ENCODE results near the gene ANKIB1.

ANKIB1 gene

GRCh38 chr7:92266415-92267241, 20.9 kb downstream of the ANKIB1 start:
- no peak for DNase-seq

- no peak for DNase-seq
Measured at GRCh38 chr7:92268921-92269320, 23.1 kb downstream of the ANKIB1 start.

DNA sequence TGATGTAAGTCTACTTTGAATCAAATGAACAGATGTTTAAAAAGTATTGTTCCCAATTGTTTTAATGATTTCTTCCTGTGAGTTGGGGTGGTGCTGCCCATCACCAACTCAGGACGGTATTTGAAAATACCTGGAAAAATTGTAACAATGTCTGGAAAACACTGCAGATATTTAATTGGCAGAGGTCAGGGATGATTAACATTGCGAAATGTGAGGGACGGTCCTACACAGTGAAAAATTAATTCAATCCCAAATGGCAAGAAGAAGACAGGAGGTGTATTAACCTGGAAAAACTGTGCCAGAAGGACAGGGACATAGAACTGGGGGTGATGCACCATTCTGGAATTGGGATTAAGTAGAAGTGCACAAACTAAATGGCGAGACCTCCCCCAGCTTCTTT, 29.6 kb downstream of the ANKIB1 start:
- no peak for DNase-seq

DNA sequence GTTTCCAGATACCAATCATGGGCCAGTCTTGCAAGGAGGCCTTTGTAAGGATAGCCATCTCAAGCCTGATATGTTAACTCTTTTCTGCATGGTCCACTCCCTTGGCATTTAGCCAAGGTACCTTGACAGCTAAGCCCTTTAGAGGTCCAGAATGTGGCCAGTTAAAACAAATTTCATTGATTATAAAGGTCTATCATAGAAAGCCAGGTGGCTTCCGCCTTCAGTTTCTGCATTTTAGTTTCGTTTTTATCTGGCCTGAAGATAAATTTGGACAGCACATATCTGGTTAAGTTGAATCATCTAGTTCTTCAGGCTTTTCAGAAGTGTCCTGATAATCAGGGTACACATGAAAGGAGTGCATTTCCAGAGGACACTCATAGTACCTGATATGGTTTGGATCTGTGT, 30.7 kb downstream of the ANKIB1 start:
- no peak for DNase-seq

GRCh38 chr7:92279396-92280031, 33.7 kb downstream of the ANKIB1 start:
- DNase-seq: no peak

DNA sequence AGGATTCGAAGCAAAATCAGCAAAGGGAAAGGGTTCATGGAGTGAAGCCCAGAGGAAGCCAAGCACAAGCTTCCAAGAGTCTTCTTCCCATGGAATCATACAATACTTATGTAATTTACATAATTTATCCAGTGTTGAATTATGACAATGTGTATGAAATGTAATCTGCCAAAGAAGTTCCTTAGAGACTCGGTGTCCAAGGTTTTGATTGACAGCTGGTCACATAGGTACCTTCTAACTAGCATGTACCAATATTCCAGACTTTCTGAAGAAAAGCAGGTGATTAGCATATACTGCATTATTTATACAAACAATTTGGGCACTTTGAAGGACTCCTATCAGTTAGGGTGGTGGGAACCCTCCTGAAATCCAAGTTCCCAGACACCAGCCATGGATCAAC, 35.3 kb downstream of the ANKIB1 start:
- DNase-seq: no peak

GRCh38 chr7:92282221-92282814, 36.5 kb downstream of the ANKIB1 start:
- no peak for DNase-seq

GRCh38 chr7:92282930-92283329, 37.2 kb downstream of the ANKIB1 start:
- DNase-seq: no peak

DNA sequence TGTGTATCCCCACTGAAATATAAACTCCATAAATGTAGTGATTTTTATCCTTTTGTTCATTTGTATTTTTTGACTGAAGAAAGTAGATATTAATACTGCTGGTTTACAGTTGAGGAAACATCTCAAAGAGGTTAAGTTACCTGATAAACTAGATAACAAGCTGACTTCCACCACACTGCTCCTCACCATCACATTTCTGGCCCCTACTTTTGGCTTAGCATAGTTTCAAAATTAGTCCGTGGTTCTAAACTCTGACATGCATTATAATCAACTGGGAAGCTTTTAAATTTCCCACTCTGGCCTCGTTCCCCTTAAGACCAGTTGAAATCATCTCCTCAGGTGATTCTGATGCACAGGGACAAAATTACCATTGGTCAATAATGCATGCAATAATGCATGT, 43.5 kb downstream of the ANKIB1 start:
- DNase-seq: no peak

DNA sequence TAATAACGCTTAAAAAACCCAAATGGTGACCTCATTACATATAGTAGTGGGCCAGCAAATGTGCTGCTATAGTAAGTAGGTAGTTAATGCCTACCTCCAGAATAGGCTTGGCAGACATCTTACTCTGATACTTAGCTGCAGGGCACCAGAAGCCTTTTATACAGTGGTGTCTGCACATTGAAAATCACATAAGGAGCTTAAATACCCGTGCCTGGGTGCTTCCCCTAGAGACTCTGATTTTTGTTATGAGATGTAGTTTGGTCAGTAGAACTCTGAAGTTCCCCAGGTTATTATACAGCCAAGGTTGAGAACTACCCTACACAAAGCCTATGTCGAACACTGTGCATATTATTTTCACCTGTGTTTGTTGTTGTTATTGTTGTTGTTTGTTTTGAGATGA, 47.2 kb downstream of the ANKIB1 start:
- DNase-seq: no peak

DNA sequence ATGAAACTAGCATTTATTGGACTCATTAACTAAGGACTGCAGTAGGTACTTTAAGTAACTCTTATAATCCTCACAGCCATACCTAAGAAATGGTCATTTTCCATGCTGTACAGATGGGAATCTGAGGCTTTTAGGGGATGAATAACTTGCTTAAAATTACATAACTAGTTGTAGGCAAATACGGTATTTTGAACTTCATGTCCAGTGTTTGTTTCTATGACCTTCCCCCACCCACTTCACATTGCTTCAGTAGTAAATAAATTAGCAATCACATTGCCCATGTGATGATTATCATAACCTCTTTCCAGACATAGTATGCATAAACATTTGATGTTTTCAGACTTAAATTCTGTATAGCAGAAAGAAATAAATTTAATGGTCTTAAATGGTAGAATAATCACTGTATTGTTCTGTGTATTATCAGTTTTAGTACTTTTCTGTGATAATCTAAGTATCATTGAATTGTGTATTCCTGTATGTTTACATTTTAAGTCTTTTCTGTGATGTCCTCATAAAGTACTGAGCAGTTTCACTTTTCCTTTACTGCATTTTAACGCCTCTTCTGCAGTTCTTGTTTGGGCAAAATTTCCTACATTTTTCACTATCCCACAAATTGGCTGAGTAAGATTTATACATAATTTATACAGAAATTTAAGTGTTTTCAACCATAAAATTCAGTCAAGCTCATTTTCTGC, 48.3 kb downstream of the ANKIB1 start:
- DNase-seq: no peak

GRCh38 chr7:92295391-92295790, 49.6 kb downstream of the ANKIB1 start:
- DNase-seq: no peak

DNA sequence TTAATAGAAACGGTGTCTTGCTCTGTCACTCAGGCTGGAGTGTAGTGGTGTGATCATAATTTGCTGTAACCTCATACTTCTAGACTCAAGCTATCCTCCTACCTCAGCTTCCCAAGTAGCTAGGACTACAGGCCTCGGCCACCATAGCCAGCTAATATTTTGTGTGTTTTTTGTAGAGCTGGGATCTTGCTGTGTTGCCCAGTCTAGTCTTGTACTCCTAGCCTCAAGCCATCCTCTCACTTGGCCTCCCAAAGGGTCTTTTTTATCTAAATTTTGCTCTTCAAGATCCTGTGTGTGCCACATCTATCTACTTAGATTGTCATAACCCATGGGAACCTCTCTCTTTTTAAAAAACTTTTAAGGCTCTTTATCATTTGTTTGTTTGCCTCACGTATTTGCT, 50.5 kb downstream of the ANKIB1 start:
- DNase-seq: no peak

- DNase-seq: no peak
Measured at GRCh38 chr7:92296880-92297445, 51.2 kb downstream of the ANKIB1 start.

DNA sequence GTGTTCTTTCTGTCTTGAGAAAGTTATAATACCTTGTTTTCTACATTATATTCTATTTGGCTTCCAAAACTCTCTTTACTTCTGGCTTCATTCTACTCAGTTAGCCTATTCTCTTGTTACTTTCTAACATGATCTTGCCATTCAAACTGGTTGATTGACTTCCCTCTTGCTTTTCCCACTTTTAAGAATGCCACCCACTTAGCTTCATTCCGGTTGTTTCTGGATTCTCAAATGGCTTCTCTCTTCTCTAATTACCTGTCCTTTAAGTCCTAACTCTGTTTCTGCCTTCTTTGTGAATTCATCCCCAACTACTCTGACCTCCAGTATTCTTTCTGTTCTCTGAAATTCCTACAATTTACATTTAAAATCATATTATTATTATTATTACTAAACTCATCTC, 52.0 kb downstream of the ANKIB1 start:
- DNase-seq: no peak

GRCh38 chr7:92303761-92304160, 58.0 kb downstream of the ANKIB1 start:
- no peak for DNase-seq

DNA sequence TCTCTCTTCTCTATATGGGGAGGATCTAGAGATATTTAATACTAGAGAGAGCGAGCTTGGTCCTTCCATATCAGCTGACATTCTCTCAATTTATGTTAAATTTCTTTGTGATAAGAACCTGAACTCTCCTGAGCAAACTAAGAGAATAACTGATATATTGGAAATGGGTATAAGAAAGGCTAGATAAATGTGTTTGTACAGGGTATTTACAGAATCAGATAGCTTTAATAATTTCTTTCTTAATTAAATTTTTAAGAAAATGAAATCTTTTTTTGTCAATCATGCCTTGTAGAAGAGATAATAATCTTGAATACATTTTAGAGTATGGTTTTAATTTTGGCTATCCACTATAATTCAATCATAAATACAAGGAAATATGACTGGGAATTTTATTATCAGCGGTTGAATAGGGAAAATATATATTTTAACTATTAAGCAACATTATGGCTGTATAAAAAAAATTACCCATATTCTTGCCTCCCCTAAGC, 58.7 kb downstream of the ANKIB1 start:
- no peak for DNase-seq

DNA sequence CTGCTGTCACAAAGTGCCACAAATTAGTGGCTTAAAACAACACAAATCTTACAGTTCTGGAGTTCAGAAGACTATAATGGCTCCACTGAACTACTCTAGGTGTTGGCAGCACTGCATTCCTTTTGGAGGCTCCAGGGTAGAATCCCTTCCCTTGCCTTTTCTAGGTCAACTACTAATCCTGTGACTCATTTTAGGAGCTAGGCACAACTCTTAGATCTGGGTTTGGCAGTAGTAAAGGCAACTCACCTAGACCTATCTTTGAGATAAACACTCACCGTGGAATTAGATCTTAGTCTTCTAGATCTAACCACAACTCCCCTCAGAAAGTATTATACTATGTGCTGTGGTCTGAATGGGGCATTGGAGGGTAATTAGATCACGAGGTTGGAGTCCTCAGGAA, 60.4 kb downstream of the ANKIB1 start:
- no peak for DNase-seq

- no peak for DNase-seq
Measured at GRCh38 chr7:92313055-92313454, 67.3 kb downstream of the ANKIB1 start.

DNA sequence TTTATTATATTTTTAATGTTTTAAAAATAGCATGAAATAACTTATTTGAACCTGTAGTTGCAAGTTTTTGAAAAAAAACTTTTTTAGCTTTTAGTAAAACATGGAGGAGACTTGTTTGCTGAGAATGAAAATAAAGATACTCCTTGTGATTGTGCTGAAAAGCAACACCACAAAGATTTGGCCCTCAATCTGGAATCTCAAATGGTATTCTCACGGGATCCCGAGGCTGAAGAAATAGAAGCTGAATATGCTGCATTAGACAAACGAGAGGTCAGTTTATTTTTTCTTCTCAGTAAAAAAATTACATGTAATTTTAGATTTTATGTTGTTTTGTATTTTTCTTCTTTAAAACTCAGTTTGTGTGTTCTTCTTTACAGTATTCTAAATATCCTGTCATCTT, 73.5 kb downstream of the ANKIB1 start:
- no peak for DNase-seq

DNA sequence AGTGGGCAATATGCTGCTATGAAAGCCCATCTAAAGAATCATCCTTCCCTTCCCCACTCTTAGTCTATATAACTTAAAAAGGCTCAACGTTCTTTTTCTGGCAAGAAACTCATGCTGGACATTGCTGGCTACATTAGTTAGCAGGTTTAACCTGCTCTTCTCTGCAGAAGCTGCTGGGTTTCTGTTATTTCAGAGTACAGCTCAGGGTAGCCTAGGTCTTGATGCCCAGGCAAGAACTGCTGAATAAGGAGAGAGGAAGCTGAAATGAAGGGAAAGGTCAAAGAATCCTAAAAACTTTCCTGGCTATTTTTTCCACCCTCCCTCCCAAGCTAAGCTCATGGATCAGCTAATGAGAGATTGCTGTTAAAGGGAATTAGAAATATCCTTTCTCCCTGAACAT, 79.4 kb downstream of the ANKIB1 start:
- no peak for DNase-seq

- no peak for DNase-seq
Measured at GRCh38 chr7:92325858-92326257, 80.1 kb downstream of the ANKIB1 start.

DNA sequence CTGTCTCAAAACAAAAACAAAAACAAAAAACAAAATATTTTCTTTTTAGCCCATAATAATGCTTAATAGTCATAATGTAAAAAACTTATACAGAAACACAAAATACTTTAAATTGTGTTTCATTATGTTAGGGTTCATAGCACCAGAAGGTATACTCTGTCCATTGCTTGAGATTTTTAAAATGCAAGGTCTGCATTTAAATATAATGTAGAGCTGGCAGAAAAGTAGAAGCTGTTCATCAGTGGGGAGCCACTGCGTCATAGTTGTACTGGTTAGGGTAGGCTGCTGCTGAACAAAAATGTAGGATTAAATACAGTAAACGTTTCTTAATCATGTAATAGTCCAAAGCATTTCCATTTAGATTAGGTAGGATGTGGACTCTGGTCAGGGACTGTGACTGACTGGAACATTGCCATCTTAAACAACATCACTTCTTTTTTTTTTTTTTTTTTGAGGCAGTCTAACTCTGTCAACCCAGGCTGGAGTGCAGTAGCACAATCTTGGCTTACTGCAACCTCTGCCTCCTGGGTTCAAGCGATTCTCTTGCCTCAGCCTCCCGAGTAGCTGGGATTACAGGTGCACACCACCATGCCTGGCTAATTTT, 85.2 kb downstream of the ANKIB1 start:
- no peak for DNase-seq

Data from DMS153 (cell line).